Endometrial microvascular endothelial cells (primary cell): ENCODE data around the gene TRIP11. TPM values are rescaled to one million over a fixed set of nuclear protein-coding genes. Genes with fewer than 3 reads are reported as not detected.

Experiments used
- in situ Hi-C: cut with HindIII; loops from 2 replicates; pipeline ENCODE4 v1.10.0; 2017; ENCODE audit warnings: low sequenced_read_pairs, low pct_unique_long_range_greater_than_20kb; ENCODE audit errors: inconsistent ontology term
- total RNA-seq: library from RNA; depleted of rRNA; stranded (reverse); fragments of >200 nt; gene quantifications from one replicate; pipeline ENCODE4 v1.2.3, GENCODE V29; 2015; ENCODE audit errors: inconsistent ontology term

TRIP11 gene
- total RNA-seq, 1 donor from 2014 or later: 11.4 TPM

- in situ Hi-C loops: no loop called here
These were observed 25.8 kb downstream of the TRIP11 start for GRCh38 chr14:92014040-92014439.

DNA sequence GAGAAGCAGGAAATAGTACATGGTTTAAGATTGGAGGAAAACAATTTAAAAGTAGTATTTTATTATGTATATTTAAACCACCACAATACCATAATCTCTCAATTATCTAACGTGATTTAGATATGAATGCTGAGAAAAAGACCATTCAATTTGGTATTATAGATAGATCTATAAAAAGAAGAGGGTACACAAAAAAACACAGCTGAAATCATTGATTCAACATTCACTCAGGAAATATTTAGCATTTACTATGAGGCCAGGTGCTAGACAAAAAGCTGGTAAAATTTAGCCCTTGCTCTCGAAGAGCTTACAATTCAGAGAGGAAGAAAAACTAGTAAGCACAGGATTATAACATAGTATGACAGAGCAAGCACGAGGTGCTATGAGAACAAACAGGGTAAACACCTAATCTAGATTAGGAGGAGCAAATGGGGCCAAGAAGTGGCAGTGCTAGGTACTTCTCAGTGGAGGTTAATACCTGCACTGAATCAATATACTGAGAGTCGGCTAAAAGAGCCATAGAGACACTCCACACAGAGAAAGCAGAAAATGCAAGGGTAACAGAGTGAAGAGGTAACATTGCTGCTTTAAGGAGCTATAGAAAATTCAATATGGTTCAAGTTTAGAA, 27.6 kb downstream of the TRIP11 start:
- in situ Hi-C loops: no loop called here

- in situ Hi-C loops: no loop called here
These were observed 29.2 kb downstream of the TRIP11 start for GRCh38 chr14:92010644-92011043.

- in situ Hi-C loops: no loop called here
These were observed 30.3 kb downstream of the TRIP11 start for GRCh38 chr14:92009604-92010003.

GRCh38 chr14:92005019-92005418, 34.8 kb downstream of the TRIP11 start:
- in situ Hi-C loops: no loop called here

GRCh38 chr14:92004062-92004461, 35.8 kb downstream of the TRIP11 start:
- in situ Hi-C loops: no loop called here

DNA sequence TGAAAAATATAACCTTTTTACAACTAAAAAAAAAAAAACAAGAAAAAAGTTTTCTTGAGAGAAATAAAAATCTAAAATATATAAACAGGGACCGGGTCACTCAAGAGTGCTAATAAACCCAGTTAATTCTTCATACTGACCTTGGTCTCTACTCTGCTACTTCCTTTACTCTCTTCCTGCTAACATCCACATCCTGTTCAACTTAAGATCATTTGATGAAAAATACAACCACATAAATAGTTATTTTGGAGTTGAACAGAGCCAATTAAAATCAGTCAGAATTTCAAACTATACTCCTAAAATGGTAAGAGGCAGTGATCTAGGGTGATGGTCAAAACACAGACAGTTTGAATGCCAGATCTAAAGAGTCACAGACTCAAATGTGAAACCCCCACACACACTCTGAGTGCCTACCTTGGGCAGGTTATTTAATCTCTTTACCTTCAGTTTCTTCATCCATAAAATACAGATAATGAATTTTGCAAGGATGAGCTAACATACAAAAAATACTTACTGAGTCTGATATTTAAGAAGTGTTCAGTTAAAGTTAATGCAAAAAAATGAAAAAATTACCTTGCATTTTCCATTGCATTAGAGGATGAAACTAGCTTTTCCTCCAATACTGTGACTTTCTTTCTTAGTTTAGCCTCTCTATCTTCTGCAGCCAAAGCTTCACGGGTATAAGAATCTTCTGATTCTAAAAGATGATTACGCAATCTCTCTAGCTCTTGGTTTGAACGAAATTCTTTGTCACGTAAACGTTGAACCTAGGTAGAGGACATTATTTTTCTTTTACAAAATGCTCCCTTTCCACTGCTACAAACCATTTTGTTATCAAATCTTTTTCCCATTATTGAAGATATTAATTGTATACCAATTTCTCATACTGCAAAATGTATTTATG, 40.9 kb downstream of the TRIP11 start:
- in situ Hi-C loops: no loop called here

DNA sequence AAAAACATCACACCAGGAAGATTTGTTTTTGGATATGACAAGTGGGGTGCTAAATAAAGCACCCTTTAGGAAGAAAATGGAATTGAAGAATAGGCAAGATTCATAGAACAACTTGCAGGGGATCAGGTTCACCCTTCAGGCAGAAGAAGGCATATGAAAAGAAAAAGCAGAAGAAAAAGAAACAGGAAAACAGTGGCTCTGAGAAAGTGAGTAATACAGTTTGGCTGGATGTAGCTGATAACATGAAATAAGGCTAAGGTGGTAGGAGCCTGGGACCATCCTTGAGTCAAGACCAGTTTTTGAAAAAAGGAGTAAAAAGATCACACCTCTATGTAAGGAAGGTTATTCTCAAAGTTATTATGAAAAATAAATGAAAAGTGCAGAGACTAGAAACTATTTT, 42.4 kb downstream of the TRIP11 start:
- in situ Hi-C loops: no loop called here

- in situ Hi-C loops: no loop called here
These were observed 42.9 kb downstream of the TRIP11 start for GRCh38 chr14:91996948-91997371.

DNA sequence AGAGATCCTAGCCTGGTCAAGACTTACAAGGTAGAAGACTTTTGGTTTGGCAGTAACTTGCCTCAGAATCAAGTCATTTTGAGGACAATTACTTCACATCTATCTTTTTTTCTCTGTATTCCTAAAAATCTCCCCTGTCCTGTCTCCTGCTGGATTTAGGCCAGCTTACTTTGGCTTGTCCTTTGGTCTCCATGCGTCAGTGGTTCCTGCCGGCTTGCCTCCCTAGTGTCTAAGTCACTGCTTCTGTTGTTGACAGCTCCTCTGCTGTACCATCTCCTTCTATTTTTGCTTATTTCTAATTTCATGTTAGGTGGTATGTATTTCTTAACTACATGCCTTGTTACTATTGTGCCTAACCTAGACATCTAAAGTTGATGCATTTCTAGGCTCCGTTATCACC, 52.7 kb downstream of the TRIP11 start:
- in situ Hi-C loops: no loop called here

DNA sequence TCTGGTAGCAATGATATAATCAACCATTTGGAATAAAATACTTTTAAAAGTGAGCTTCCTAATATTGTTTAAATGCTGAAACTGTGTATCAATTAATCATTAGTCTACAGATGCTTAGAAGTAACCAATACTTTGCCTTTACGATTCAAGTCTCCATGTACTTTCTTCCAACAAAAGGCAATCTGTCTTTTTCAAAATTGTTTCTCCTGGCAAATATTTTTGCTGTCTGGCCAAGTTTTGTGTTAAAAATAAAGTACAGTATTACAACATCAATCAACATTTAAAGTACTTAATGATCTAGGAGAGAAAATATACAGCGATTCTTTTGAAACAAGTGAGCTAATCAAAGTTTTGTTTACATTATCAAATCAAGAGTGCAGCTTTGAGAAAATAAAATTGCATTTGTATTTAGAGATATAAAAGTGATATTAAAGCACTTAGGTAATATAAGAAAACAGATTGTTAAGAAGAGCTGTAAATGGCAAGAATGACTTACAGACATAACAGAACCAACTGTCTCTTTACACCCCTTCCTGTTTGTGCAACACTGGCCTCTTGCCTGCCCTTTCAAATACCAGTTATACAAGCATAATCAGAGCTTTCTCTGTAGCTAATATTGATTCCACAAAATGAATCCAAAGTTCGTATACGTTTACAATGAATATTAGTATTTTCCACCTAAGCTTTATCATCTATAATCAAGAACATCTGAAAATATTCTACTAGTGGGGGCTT, 54.2 kb downstream of the TRIP11 start:
- in situ Hi-C loops: no loop called here

DNA sequence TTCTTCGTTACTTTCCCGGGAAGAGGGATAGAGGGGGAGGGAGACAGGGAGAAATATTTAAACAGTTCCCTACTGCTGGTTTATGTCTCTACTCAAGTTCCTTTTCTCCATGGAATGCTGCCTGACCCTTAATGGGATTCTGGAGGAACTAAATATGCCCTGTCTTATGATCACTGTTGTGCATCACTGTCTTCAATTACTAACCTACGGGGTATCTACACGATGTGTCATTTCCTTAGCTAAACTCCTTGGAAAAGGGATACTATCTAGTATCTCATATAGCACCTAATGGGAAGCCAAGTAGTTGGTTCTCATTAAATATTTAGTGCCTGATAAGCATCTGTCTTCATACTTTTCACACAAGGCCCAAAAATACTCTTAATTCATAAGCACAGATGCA, 54.9 kb downstream of the TRIP11 start:
- in situ Hi-C loops: no loop called here

GRCh38 chr14:91983588-91983987, 56.3 kb downstream of the TRIP11 start:
- in situ Hi-C loops: no loop called here

- in situ Hi-C loops: no loop called here
These were observed 59.7 kb downstream of the TRIP11 start for GRCh38 chr14:91980157-91980556.

DNA sequence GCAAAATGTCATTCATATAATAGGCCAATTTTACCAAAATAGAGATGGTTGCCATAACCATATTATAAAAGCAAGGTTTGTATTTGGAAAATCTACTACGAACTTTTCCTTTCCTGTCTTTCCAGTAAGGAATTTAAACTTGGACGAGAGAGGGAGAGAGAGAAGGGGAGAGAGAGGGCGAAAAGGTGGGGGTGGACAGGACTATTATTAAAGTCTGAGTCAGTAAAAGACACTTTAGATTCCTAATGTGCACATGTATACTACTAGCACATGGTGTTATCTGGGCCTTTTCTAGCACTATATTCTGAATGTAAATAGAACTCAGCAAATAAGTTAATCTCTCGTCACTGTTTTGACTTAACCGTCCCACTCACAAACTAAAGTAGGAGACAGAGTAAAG, 62.0 kb downstream of the TRIP11 start:
- in situ Hi-C loops: no loop called here

DNA sequence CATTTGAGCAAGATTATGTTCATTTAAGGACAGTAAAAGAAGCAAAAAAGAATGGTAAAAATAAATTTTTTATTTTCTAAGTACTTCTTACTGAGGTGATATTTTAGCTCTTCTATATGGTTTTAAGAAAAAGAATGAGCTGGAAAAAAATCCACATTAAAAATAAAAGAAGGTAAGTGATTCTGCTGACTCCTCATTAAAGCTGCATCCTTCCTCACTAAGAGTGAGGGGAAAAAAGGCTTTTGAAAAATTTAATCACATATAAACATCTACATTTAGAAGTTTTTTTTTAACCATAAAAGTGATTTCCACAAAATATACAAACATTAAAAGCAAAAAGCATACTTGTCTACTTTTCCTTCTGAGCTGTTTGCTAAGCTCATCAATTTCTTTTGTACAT, 64.1 kb downstream of the TRIP11 start:
- in situ Hi-C loops: no loop called here

- in situ Hi-C loops: no loop called here
These were observed 68.6 kb downstream of the TRIP11 start for GRCh38 chr14:91971188-91971778.

DNA sequence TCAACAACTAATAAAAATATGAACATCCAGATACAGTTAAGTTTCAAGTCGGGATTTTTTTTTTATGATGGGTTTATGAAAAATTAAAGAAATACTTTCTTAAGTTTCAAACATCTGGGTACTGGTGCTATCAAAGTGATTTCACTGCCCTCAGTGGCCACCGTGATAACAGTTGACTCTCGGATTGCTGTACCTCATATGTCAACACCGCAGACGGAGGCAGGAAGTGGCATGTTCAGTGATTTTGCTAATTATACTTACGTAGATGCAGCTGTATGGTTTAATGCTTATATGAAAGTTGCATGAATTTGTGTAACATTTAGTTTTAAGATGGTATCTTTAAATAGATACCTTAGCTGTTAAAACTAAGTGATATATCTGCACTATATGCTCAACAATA, 71.6 kb downstream of the TRIP11 start:
- in situ Hi-C loops: no loop called here

GRCh38 chr14:91964724-91965123, 75.1 kb downstream of the TRIP11 start:
- in situ Hi-C loops: no loop called here
